ENCODE data around the gene RYR3. TPM values are rescaled to one million over a fixed set of nuclear protein-coding genes. Genes with fewer than 3 reads are reported as not detected.

RYR3 gene
- polyA plus RNA-seq, 1 donor (not counting 4 experiments of a cell fraction or from before 2014, with no cell fraction given) = 0.04 TPM

GRCh38 chr15:33559207-33559890, 248.6 kb downstream of the RYR3 start:
- Histone ChIP-seq H3K4me1 (ENCODE audit: control insufficient read depth, extremely low read depth, insufficient read depth, low read length) (no peaks in the 10 kb centered on the region), H3K9me1 (ENCODE audit: control insufficient read depth, extremely low read depth, insufficient read depth, low read length) (no peaks in the 10 kb centered on the region), H3K79me2 (ENCODE audit: control insufficient read depth, insufficient read depth, low read length) (no peaks in the 10 kb centered on the region), H4K20me1 (ENCODE audit: control insufficient read depth, extremely low read depth, insufficient read depth, low read length) (no peaks in the 10 kb centered on the region), H3K27ac (ENCODE audit: control insufficient read depth, insufficient read depth, low read length) (no peak overlapping the region), H3K9me3 (ENCODE audit: control insufficient read depth, low read depth, low read length) (no peaks in the 10 kb centered on the region), H3K4me2 (ENCODE audit: control insufficient read depth, extremely low read depth, insufficient read depth, low read depth, low read length) (no peak overlapping the region), H3K9ac (ENCODE audit: control insufficient read depth, extremely low read depth, insufficient read depth, low read length) (no peak overlapping the region), H3K36me3 (ENCODE audit: control insufficient read depth in 2 of 2, extremely low read depth in 1 of 2, insufficient read depth in 2 of 2, low read length in 2 of 2) (no peaks in the 10 kb centered on the region), H3K27me3 (ENCODE audit: control insufficient read depth, extremely low read depth, insufficient read depth, low read length) (no peaks in the 10 kb centered on the region), H3K4me3 (ENCODE audit: control insufficient read depth in 2 of 3, extremely low read depth in 1 of 3, insufficient read depth in 2 of 3, low read depth in 1 of 3, low read length in 3 of 3) (no peak overlapping the region), H2AFZ (ENCODE audit: control insufficient read depth, low read length) (no peak overlapping the region)
- dilution Hi-C loops (cut with MboI; ENCODE audit: extremely low pct_ligation_motif_present, low sequenced_read_pairs) = no loop called here
- DNase-seq (ENCODE audit: low read depth, low spot score) = no peak
- no peak for FAIRE-seq
- TF ChIP-seq CTCF (optimal IDR thresholded peaks at IDR 0.05 in 1 of 3, IDR thresholded peaks at IDR 0.05 in 1 of 3, conservative IDR thresholded peaks at IDR 0.05 in 1 of 3; ENCODE audit: extremely low read depth in 1 of 3, insufficient read depth in 2 of 3, low read length in 3 of 3) (no peak), EZH2 (IDR thresholded peaks at IDR 0.05; ENCODE audit: low read length) (no peak)

DNA sequence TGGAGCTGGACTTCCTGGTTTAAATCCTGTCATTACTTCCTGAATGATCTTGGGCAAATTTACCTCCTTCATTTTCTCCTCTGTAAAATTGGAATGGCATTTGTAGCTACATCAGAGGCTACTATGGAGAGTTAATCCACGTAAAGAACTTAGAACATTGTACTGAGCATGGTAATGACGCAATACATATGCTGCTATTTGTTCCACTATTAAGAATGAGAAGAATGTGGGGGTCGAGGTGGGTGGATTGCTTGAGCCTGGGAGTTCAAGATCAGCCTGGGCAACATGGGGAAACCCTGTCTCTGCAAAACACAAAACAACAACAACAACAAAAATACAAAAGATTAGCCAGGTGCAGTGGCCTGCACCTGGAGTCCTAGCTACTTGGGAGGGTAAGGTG, 250.6 kb downstream of the RYR3 start:
- Histone ChIP-seq H3K4me3 (ENCODE audit: control insufficient read depth in 2 of 3, extremely low read depth in 1 of 3, insufficient read depth in 2 of 3, low read depth in 1 of 3, low read length in 3 of 3) (no peak overlapping the region), H3K27ac (ENCODE audit: control insufficient read depth, insufficient read depth, low read length) (no peak overlapping the region), H3K27me3 (ENCODE audit: control insufficient read depth, extremely low read depth, insufficient read depth, low read length) (no peaks in the 10 kb centered on the region), H3K9me3 (ENCODE audit: control insufficient read depth, low read depth, low read length) (no peaks in the 10 kb centered on the region), H2AFZ (ENCODE audit: control insufficient read depth, low read length) (no peak overlapping the region), H3K9me1 (ENCODE audit: control insufficient read depth, extremely low read depth, insufficient read depth, low read length) (no peaks in the 10 kb centered on the region), H4K20me1 (ENCODE audit: control insufficient read depth, extremely low read depth, insufficient read depth, low read length) (no peaks in the 10 kb centered on the region), H3K4me1 (ENCODE audit: control insufficient read depth, extremely low read depth, insufficient read depth, low read length) (no peaks in the 10 kb centered on the region), H3K9ac (ENCODE audit: control insufficient read depth, extremely low read depth, insufficient read depth, low read length) (no peak overlapping the region), H3K36me3 (ENCODE audit: control insufficient read depth in 2 of 2, extremely low read depth in 1 of 2, insufficient read depth in 2 of 2, low read length in 2 of 2) (no peaks in the 10 kb centered on the region), H3K79me2 (ENCODE audit: control insufficient read depth, insufficient read depth, low read length) (no peaks in the 10 kb centered on the region), H3K4me2 (ENCODE audit: control insufficient read depth, extremely low read depth, insufficient read depth, low read depth, low read length) (no peak overlapping the region)
- no peak for DNase-seq (ENCODE audit: low read depth, low spot score)
- dilution Hi-C loops (cut with MboI; ENCODE audit: extremely low pct_ligation_motif_present, low sequenced_read_pairs) = no loop called here
- FAIRE-seq = no peak
- no peak for TF ChIP-seq EZH2 (IDR thresholded peaks at IDR 0.05; ENCODE audit: low read length)
- no peak for TF ChIP-seq CTCF (optimal IDR thresholded peaks at IDR 0.05 in 1 of 3, IDR thresholded peaks at IDR 0.05 in 1 of 3, conservative IDR thresholded peaks at IDR 0.05 in 1 of 3; ENCODE audit: extremely low read depth in 1 of 3, insufficient read depth in 2 of 3, low read length in 3 of 3)
